ENCODE data around the gene SYNE1.

DNA sequence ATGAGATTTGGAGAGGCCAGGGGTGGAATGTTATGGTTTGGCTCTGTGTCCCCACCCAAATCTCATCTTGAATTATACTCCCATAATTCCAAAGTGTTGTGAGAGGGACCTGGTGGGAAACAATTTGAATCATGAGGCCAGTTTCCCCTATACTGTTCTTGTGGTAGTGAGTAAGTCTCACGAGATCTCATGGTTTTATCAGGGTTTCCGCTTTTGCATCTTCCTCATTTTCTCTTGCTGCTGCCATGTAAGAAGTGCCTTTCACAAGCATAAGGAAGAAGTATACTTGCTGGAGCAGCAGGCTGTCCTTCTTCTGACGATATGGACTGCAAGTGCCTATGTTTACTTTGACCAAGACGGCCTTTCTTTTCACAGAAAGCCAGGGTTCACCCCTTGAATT is 559.2 kb downstream of the SYNE1 start:
- TF ChIP-seq, protein P1, sequence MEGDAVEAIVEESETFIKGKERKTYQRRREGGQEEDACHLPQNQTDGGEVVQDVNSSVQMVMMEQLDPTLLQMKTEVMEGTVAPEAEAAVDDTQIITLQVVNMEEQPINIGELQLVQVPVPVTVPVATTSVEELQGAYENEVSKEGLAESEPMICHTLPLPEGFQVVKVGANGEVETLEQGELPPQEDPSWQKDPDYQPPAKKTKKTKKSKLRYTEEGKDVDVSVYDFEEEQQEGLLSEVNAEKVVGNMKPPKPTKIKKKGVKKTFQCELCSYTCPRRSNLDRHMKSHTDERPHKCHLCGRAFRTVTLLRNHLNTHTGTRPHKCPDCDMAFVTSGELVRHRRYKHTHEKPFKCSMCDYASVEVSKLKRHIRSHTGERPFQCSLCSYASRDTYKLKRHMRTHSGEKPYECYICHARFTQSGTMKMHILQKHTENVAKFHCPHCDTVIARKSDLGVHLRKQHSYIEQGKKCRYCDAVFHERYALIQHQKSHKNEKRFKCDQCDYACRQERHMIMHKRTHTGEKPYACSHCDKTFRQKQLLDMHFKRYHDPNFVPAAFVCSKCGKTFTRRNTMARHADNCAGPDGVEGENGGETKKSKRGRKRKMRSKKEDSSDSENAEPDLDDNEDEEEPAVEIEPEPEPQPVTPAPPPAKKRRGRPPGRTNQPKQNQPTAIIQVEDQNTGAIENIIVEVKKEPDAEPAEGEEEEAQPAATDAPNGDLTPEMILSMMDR (IDR thresholded peaks at IDR 0.05 in 8 of 11, conservative IDR thresholded peaks at IDR 0.05 in 3 of 11) = no peak
- no peak for TF ChIP-seq POLR2A (IDR thresholded peaks at IDR 0.05)
